K562 (cell line): ENCODE data around the gene GPRIN3. TPM values are rescaled to one million over a fixed set of nuclear protein-coding genes. Genes with fewer than 3 reads are reported as not detected.
A peak's percentile ranks its signal among the peaks of the same experiment; 100 is the strongest.

ENCODE experiments used
- ATF3 ChIP-seq, 2 experiments: fragments of 450-650 bp in 1 of 2; sonication (generic) in 1 of 2; formaldehyde crosslinking in 1 of 2; IDR thresholded peaks in 1 of 2; conservative IDR thresholded peaks in 1 of 2; 2 replicates each; pipeline versions ENCODE4 v1.6.1 to v1.8.1; 2016 to 2023; ENCODE audit warnings: mild to moderate bottlenecking in 2 of 2, moderate library complexity in 2 of 2, inconsistent platforms in 1 of 2, missing genetic modification reagents in 1 of 2
- ATF7 ChIP-seq: fragments of 450-650 bp; IDR thresholded peaks from 2 replicates; pipeline ENCODE4 v1.7.1; 2014; ENCODE audit warnings: mild to moderate bottlenecking, moderate library complexity
- BCL6 ChIP-seq: fragments of 250-450 bp; sonication (Bioruptor Pico); IDR thresholded peaks from 2 replicates; pipeline ENCODE4 v1.4.0; 2020
- ELF2 ChIP-seq: fragments of 250-450 bp; sonication (Bioruptor Pico); IDR thresholded peaks from 2 replicates; pipeline ENCODE4 v1.5.0; 2021; ENCODE audit warnings: mild to moderate bottlenecking
- EP300 ChIP-seq: IDR thresholded peaks from 2 replicates; pipeline ENCODE4 v1.6.1; 2012; ENCODE audit warnings: low read length, improper control_type of control experiment
- POLR2H ChIP-seq: IDR thresholded peaks from 2 replicates; pipeline ENCODE4 v1.6.1; 2016; ENCODE audit warnings: missing genetic modification characterization, low read depth, mild to moderate bottlenecking, control low read depth, missing compliant biosample characterization, moderate library complexity
- SMARCB1 ChIP-seq: IDR thresholded peaks from 2 replicates; pipeline ENCODE4 v1.6.1; 2011; ENCODE audit warnings: improper control_type of control experiment, low read depth; ENCODE audit not compliant: insufficient read length
- STAT6 ChIP-seq: sonication (generic); formaldehyde crosslinking; IDR thresholded peaks from 2 replicates; pipeline ENCODE4 v1.8.1; 2023; ENCODE audit warnings: mild to moderate bottlenecking, missing genetic modification reagents
- TRIM24 ChIP-seq, 2 experiments: fragments of 450-650 bp; IDR thresholded peaks; 2 replicates each; pipeline ENCODE4 v1.6.1; 2016
- ZNF140 ChIP-seq: fragments of 250-450 bp; sonication (Bioruptor Pico); IDR thresholded peaks from 2 replicates; pipeline ENCODE4 v1.8.0; 2021; ENCODE audit warnings: moderate library complexity, mild to moderate bottlenecking, inconsistent platforms
- ZNF175 ChIP-seq: fragments of 200-800 bp; sonication (Bioruptor generic); IDR thresholded peaks from 2 replicates; pipeline ENCODE4 v1.6.1; 2016; ENCODE audit warnings: low read depth, mild to moderate bottlenecking, missing genetic modification characterization, missing compliant biosample characterization
- ZNF584 ChIP-seq: fragments of 200-800 bp; sonication (Bioruptor generic); IDR thresholded peaks from 2 replicates; pipeline ENCODE4 v1.6.1; 2016; ENCODE audit warnings: low read depth, mild to moderate bottlenecking, missing genetic modification characterization, missing compliant biosample characterization
- ZNF589 ChIP-seq: fragments of 200-800 bp; sonication (Bioruptor generic); IDR thresholded peaks from 2 replicates; pipeline ENCODE4 v1.6.1; 2016; ENCODE audit warnings: low read depth, missing genetic modification characterization, missing compliant biosample characterization
- ZNF76 ChIP-seq: fragments of 250-450 bp; sonication (Bioruptor Pico); IDR thresholded peaks from 2 replicates; pipeline ENCODE4 v1.4.0; 2020; ENCODE audit warnings: mild to moderate bottlenecking, moderate library complexity, borderline replicate concordance
- ZNF766 ChIP-seq: fragments of 200-800 bp; sonication (Bioruptor generic); conservative IDR thresholded peaks from 2 replicates; pipeline ENCODE4 v1.6.1; 2016; ENCODE audit warnings: missing genetic modification characterization, missing compliant biosample characterization
- polyA plus RNA-seq, 8 experiments: library from polyadenylated mRNA; depleted of rRNA in 4 of 8; stranded (reverse) in 5 of 8; unstranded in 3 of 8; fragments of >200 nt; fragmentation: Nextera tagmentation in 2 of 8; fragmentation: Illumina TruSeq in 1 of 8; extraction: Ambion mirVana in 2 of 8; extraction: Trizol in 1 of 8; gene quantifications; 2 replicates each; pipeline versions ENCODE4 v1.2.1 to v1.2.3, GENCODE V29; 2011 to 2014; ENCODE audit warnings: inconsistent platforms in 1 of 8, missing spikeins in 1 of 8
- total RNA-seq, 7 experiments: library from RNA; depleted of rRNA in 6 of 7; stranded (reverse); fragments of >200 nt in 6 of 7; fragmentation: Illumina TruSeq in 2 of 7; extraction: Trizol in 2 of 7; gene quantifications; 2 replicates each; pipeline versions ENCODE4 v1.2.1 to v1.2.3, GENCODE V29; 2011 to 2021; ENCODE audit warnings: low replicate concordance in 1 of 7
- TF ChIP-seq, protein P1 (sequence below): fragments of 250-450 bp; sonication (Bioruptor Pico); IDR thresholded peaks from 2 replicates; pipeline ENCODE4 v1.8.0; 2022; ENCODE audit warnings: moderate library complexity, mild to moderate bottlenecking, inconsistent platforms
- TF ChIP-seq, protein P2 (sequence below): fragments of 450-650 bp; formaldehyde crosslinking; IDR thresholded peaks from 2 replicates; pipeline ENCODE4 v1.4.0; 2020; ENCODE audit warnings: mild to moderate bottlenecking, moderate library complexity

GPRIN3 gene
- total and polyA plus RNA-seq, 9 of the 15 experiments (the other 6 are each of a cell fraction or from before 2014, with no cell fraction given) = 0.02 TPM; not detected in 8

- TF ChIP-seq ATF3 (IDR thresholded peaks at IDR 0.05) (peak; percentile 57; the same call in 1 of the 2 replicates), ATF3 (CRISPR knock-in tag; conservative IDR thresholded peaks at IDR 0.05) (no peak), ZNF76 (0 out of 2 replicates have a peak, but pooled peaks have one; percentile 60), ZNF175 (CRISPR knock-in tag) (peak; percentile 93), ZNF584 (CRISPR knock-in tag) (peak; percentile 61; the same call in 1 of the 2 replicates), BCL6 (CRISPR knock-in tag) (peak; percentile 25; the same call in 1 of the 2 replicates), ZNF140 (CRISPR knock-in tag) (no peak), ELF2 (CRISPR knock-in tag) (no peak), SMARCB1 (no peak), ZNF766 (CRISPR knock-in tag) (peak; percentile 58), POLR2H (tag) (peak; percentile 45), ATF7 (peak; percentile 24; the same call in 1 of the 2 replicates), EP300 (peak; percentile 14; the same call in 1 of the 2 replicates), ZNF589 (CRISPR knock-in tag) (peak; percentile 89), STAT6 (CRISPR knock-in tag) (no peak), TRIM24 (IDR thresholded peaks at IDR 0.05) (peak in 1 of 2 experiments; percentile 57; a peak in 2 of 4 replicates)
- TF ChIP-seq, protein P1, sequence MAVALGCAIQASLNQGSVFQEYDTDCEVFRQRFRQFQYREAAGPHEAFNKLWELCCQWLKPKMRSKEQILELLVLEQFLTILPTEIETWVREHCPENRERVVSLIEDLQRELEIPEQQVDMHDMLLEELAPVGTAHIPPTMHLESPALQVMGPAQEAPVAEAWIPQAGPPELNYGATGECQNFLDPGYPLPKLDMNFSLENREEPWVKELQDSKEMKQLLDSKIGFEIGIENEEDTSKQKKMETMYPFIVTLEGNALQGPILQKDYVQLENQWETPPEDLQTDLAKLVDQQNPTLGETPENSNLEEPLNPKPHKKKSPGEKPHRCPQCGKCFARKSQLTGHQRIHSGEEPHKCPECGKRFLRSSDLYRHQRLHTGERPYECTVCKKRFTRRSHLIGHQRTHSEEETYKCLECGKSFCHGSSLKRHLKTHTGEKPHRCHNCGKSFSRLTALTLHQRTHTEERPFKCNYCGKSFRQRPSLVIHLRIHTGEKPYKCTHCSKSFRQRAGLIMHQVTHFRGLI (CRISPR knock-in tag) = peak; percentile 47; the same call in 1 of the 2 replicates
- TF ChIP-seq, protein P2, sequence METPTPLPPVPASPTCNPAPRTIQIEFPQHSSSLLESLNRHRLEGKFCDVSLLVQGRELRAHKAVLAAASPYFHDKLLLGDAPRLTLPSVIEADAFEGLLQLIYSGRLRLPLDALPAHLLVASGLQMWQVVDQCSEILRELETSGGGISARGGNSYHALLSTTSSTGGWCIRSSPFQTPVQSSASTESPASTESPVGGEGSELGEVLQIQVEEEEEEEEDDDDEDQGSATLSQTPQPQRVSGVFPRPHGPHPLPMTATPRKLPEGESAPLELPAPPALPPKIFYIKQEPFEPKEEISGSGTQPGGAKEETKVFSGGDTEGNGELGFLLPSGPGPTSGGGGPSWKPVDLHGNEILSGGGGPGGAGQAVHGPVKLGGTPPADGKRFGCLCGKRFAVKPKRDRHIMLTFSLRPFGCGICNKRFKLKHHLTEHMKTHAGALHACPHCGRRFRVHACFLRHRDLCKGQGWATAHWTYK (CRISPR knock-in tag) = 0 out of 2 replicates have a peak, but pooled peaks have one; percentile 23
Observed at GRCh38 chr4:89221167-89221867, 86.3 kb downstream of the GPRIN3 start (continued).
